ENCODE results near the gene RSPH9. TPM values are rescaled to one million over a fixed set of nuclear protein-coding genes. Genes with fewer than 3 reads are reported as not detected.
A peak's percentile ranks its signal among the peaks of the same experiment; 100 is the strongest.

Gene RSPH9
- polyA plus RNA-seq (2011; rRNA removed) = 0.65 and 0.77 TPM in 2 replicates
- 0.24 and 0.31 TPM in 2 replicates for polyA minus RNA-seq (2011; rRNA and poly(A)+ RNA removed)

GRCh38 chr6:43644940-43645612 is at the start of gene RSPH9:
RSPH9 (plus strand) TSS chr6:43645036; CDS start chr6:43645099, 63 bp downstream.
- no peak for DNase-seq (ENCODE audit: low read depth)
- POLR2A ChIA-PET = interaction anchor here (0.8 to 1.9 kb wide), 2 partner anchors 9 to 16 kb away, joined by 4 to 10 read pairs; partner anchors contain the start of gene GTPBP2
- no peak for TF ChIP-seq CTCF (IDR thresholded peaks at IDR 0.05; ENCODE audit: insufficient read depth, low read depth, low read length)
- Histone ChIP-seq H3K4me3 (ENCODE audit: low read depth, low read length) (peak within 1 kb of the TSS; percentile 47), H3K36me3 (ENCODE audit: control insufficient read depth, insufficient read depth, low read length) (peaks cover 3% of the 10 kb centered on the region), H3K27me3 (ENCODE audit: control insufficient read depth, insufficient read depth, low read length) (no peaks in the 10 kb centered on the region)
- CTCF ChIA-PET = interaction anchor here (1.0 to 7.3 kb wide), 5 partner anchors 9 to 429 kb away, joined by 3 to 50 read pairs (median 3); no protein-coding TSS in a partner anchor

- POLR2A ChIA-PET = no interaction called here
- no peak for DNase-seq (ENCODE audit: low read depth)
- CTCF ChIA-PET = interaction anchor here (1.4 kb wide), 1 partner anchor 10 kb away, joined by 3 read pairs; no protein-coding TSS in a partner anchor
- Histone ChIP-seq H3K36me3 (ENCODE audit: control insufficient read depth, insufficient read depth, low read length) (peaks cover 5% of the 10 kb centered on the region), H3K27me3 (ENCODE audit: control insufficient read depth, insufficient read depth, low read length) (no peaks in the 10 kb centered on the region), H3K4me3 (ENCODE audit: low read depth, low read length) (no peak overlapping the region)
- no peak for TF ChIP-seq CTCF (IDR thresholded peaks at IDR 0.05; ENCODE audit: insufficient read depth, low read depth, low read length)
Observed at GRCh38 chr6:43600595-43600994, 44.2 kb upstream of the RSPH9 start.

- Histone ChIP-seq H3K27me3 (ENCODE audit: control insufficient read depth, insufficient read depth, low read length) (no peaks in the 10 kb centered on the region), H3K4me3 (ENCODE audit: low read depth, low read length) (no peak overlapping the region), H3K36me3 (ENCODE audit: control insufficient read depth, insufficient read depth, low read length) (peaks cover 3% of the 10 kb centered on the region; the same call in 1 of the 2 replicates)
- ChIA-PET POLR2A (no interaction called here), CTCF (interaction anchor here (0.7 kb wide), 1 partner anchor 173 kb away, joined by 3 read pairs; no protein-coding TSS in a partner anchor)
- no peak for DNase-seq (ENCODE audit: low read depth)
- TF ChIP-seq CTCF (IDR thresholded peaks at IDR 0.05; ENCODE audit: insufficient read depth, low read depth, low read length) = no peak
Observed at GRCh38 chr6:43604174-43604573, 40.7 kb upstream of the RSPH9 start.

GRCh38 chr6:43606019-43606418 is 38.8 kb upstream of the RSPH9 start:
- Histone ChIP-seq H3K27me3 (ENCODE audit: control insufficient read depth, insufficient read depth, low read length) (no peaks in the 10 kb centered on the region), H3K36me3 (ENCODE audit: control insufficient read depth, insufficient read depth, low read length) (peaks cover 6% of the 10 kb centered on the region), H3K4me3 (ENCODE audit: low read depth, low read length) (no peak overlapping the region)
- DNase-seq (ENCODE audit: low read depth) = no peak
- CTCF ChIA-PET = interaction anchor here (0.6 to 3.7 kb wide), 5 partner anchors 9 to 346 kb away, joined by 3 to 20 read pairs (median 4); partner anchors contain the start of gene VEGFA
- POLR2A ChIA-PET = no interaction called here
- TF ChIP-seq CTCF (IDR thresholded peaks at IDR 0.05; ENCODE audit: insufficient read depth, low read depth, low read length) = no peak

GRCh38 chr6:43608310-43608763 is 36.5 kb upstream of the RSPH9 start:
- H3K36me3 ChIP-seq (ENCODE audit: control insufficient read depth, insufficient read depth, low read length) = peaks cover 6% of the 10 kb centered on the region
- ChIA-PET CTCF (interaction anchor here (0.6 to 3.7 kb wide), 22 partner anchors 9 to 470 kb away, joined by 3 to 21 read pairs (median 6); partner anchors contain the start of genes GTPBP2, MAD2L1BP, RSPH9 and VEGFA), POLR2A (no interaction called here)
- peak; percentile 85 for TF ChIP-seq CTCF (IDR thresholded peaks at IDR 0.05; ENCODE audit: insufficient read depth, low read depth, low read length)
- H3K4me3 ChIP-seq (ENCODE audit: low read depth, low read length) = no peak overlapping the region
- no peak for DNase-seq (ENCODE audit: low read depth)
- H3K27me3 ChIP-seq (ENCODE audit: control insufficient read depth, insufficient read depth, low read length) = no peaks in the 10 kb centered on the region
